Fibroblast of skin of right biceps (primary cell): ENCODE data around the gene PIMREG.

Experiments used
- DNase-seq: peaks from one replicate; pipeline ENCODE4 v3.0.0-alpha.2; 2013

The PIMREG gene

GRCh38 chr17:6439951-6440350, 4.3 kb upstream of the PIMREG start:
- DNase-seq: no peak

DNA sequence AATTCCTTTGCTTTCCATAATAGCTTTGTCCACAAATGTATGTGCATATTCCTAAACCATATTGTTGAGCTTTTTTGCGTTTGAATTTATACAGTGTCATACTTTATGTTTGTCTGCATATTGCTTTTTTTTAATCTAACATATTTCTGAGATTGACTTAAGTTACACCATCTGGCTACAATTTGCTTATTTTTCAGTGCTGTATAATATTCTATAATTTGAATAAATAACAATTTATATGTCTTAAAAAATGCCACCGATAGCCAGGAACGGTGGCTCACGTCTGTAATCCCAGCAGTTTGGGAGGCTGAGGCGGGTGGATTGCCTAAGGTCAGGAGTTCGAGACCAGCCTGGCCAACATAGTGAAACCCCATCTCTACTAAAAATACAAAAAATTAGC, 1.5 kb upstream of the PIMREG start:
- no peak for DNase-seq

- no peak for DNase-seq
These were observed 498 bp downstream of the PIMREG start for GRCh38 chr17:6444571-6445335.

DNA sequence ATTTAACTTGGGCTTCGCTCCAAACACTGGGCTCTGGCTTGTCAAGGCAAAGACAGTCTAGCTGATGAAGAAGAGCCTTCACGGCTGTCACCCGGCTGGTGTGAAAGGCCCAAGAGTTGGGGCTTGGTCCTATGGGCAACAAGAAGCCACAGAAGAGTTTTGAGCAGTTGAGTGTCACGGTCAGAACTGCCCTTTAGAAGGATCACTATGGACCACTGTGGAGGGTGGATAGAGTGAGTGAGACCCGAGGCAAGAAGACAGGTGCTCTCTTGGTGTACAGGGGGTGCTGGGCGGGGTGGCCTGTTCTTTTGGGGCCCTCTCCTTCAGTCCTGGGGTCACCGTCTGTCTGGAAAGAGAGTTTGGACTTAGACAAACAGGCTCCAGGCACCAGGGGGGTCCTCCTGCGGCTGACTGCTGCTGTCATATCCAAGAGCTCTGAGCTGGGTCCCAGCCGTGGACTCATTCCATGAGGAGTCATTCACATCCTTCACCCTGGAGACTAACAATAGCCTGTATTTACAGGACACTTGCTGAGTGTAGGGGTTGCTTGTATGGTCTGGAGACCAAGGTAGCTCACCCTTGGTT, 2.4 kb downstream of the PIMREG start:
- no peak for DNase-seq

DNA sequence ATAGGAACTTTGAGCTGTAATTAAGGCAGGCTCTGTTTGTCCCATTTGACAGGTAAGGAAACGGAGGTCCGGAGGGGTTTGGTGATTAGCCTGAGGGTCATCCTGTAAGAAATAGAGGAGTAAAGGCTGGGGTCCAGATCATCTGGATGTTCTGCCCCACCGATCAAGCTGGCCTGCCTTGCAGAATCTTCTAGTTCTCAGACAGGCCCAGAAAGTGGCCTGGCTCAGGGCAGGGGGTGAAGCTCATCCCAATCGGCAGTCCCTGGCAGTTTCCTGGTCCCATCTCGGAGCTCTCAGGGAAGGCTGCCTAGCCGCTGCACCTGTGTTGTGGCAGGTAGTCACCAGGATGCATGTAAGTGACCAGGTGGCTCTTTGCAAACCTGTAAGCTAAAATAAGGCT, 4.2 kb downstream of the PIMREG start:
- no peak for DNase-seq

DNA sequence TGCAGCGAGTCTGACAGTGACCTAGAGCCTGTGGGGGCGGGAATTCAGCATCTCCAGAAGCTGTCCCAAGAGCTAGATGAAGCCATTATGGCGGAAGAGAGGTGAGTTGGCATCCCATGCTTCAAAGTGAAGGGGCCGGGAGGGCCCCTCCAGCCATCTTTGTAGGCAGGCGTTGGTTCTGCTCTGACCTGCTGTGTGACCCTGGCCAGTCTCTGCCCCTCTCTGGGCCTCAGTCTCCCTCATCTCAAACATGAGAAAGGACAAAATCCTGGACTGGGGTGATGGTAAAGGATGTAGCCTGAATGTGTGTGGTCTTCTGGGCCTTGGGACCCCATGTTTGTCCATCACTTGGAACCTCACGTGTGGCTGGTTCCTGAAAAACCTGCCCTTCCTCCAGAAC, 5.1 kb downstream of the PIMREG start:
- DNase-seq: no peak

GRCh38 chr17:6450926-6451832, 6.9 kb downstream of the PIMREG start:
- no peak for DNase-seq

- no peak for DNase-seq
These were observed 8.4 kb downstream of the PIMREG start for GRCh38 chr17:6452471-6453266.

DNA sequence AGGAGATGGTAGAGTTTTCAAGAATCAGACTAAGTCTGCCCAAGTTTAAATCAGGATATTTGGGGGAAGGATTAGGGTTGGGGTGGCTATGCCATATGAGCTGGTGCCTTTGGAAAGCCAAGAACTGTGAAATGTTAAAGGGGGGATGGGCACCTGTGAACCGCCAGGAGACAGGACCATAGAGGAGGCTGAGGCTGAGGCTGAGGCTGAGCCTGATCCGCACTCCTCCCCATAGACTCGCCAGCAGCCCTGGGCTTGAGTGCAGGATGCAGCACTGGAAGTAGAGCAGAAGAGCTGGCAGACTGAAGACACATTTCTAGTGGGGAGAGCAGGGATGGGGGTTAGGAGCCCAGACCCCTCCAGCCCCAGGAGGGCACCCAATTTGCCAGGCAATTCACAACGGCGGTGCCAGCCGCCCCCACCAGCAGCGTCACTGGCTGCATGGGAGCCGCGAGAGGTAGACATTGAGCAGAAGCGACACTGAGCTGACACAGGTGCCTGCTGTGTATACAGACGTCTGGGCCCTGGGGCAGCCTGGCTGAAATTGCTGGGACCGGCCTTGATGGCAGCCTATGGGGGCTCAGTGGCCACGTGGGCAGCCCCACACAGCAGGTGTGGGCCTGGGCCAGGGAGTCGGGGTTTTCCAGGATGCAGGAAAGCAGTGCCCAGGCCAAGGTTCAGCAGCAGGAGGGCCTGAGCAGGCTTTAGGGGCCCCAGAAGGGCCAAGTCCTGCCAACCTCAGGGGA, 9.2 kb downstream of the PIMREG start:
- no peak for DNase-seq

DNA sequence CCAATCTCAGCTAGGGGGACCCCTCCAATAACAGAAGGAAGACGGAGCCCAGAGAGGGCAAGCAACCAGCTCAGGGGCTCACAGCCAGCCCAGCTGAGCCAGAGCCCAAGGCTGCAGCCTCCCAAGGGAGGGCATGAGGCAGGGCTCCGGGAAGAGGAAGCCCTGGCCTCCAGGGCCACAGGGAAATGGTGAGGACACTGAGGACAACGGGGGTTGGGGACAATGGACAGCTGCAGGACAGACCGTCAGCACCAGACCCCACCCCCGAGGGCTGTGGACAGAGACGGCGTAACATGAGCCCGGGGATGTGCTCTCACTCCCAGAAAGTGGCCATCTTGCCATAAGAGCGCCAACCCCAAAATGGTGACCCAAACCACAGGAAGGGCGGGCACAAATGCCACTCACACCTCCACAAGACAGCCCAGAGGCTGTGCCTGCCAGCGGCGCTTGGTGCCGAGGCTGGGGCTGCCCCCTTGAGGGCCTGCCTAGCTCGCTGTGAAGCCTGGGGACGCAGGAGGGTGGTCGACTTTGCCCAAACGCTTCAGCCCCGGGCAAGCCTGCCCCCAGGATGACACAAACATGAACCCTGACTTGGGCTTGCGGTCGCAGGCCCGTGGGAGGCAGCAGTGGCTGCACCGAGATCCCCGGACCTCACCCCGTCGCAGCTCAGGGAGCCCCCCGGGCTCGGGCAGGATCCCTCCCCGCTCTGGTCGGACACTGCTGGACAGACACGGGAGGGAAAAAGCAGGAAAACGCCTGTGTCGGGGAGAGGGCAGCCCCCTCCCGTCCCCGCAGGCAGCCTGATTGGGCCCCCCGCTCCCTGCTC, 10.5 kb downstream of the PIMREG start:
- DNase-seq: no peak

- no peak for DNase-seq
These were observed 11.1 kb downstream of the PIMREG start for GRCh38 chr17:6455321-6455705.

GRCh38 chr17:6456321-6456720, 12.1 kb downstream of the PIMREG start:
- no peak for DNase-seq

- DNase-seq: peak; percentile 46
These were observed 12.8 kb downstream of the PIMREG start for GRCh38 chr17:6456914-6457687.

DNA sequence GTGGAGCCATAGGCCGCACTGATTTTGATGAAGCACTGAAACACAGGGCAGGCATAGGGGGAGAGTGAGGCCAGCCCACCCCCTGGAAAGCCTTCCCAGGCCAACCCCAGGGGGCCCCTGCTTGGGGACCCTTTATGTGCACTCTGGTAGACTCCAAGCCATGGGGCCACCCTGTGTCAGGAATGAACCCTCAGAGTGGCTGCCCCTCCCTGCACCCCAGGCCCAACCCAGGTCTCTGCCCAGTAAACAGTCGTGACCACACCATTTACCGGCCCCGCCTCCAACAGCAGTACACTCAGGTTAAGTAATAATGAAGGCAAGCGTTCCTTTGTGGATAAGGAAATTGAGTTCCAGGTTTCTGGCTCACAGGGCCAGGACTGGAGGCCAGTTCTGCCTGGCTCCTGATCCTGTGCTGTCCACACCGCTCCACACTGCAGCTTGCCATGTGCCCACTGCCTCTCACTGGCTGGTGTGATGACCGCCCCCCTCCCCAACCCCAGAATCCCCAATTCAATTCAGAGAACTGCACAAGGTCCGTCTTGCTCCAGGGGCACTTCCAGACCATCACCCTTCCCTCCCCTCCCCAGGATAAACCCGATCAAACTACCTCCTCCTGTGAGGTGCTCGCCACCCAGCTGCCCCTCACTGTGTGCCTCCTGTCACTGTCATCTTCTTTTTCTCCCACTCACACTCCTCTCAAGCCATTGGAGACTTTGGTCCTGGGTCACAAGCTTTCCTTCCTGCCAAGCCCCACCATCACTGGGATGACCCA, 13.6 kb downstream of the PIMREG start:
- DNase-seq: no peak

DNA sequence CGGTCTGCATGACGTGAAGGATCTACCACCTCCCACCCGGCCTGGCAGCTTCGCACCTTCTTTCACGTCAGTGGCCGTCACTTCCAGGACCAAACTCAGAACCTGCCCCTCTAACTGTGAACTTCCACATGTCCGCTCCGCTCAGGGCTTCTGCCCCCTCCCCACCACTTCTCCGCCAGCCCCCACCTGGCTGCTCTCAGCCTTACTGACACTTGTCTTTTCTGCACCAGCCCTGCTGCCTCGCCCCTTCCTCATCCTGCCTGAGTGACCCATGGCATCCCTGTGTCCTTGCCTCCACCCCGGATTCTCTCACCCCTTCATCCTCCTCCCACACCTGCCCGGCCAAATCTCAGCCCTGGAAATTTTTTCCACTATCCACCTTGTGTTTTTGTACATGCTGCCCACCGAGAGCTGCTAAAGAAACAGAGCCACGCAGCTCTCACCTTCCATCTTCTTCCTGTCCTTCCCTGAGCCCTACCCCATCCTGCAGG, 14.2 kb downstream of the PIMREG start:
- no peak for DNase-seq

GRCh38 chr17:6460531-6461161, 16.4 kb downstream of the PIMREG start:
- DNase-seq: no peak

DNA sequence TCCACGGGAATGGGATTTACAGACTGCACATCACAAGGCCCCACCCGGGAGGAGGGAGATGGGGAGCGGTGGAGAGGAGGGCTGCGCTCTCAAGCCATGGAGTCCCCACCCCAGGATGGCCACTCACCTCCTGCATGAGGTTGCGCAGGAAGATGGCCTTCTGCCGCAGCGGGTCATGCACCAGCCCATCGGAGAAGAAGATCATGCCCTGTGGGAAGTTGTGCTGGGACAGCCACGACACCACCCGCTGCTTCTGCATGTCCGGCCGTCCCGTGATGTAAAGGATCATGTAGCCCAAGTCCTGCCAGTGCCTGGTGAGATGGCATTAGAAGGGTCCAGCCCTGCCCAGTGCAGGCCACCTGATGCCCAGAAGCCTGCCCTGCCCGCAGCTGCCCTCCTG, 17.0 kb downstream of the PIMREG start:
- DNase-seq: no peak

- no peak for DNase-seq
These were observed 17.7 kb downstream of the PIMREG start for GRCh38 chr17:6461792-6462524.
